Effector CD8-positive, alpha-beta T cell (primary cell): ENCODE measurements around the gene DNAI7.

Source experiments
- DNase-seq: peaks from one replicate; lab custom pipeline; 2025; lab: John Stamatoyannopoulos, UW

DNAI7 gene

GRCh38 chr12:25100194-25101091 is 94.5 kb downstream of the DNAI7 start:
- no peak for DNase-seq

GRCh38 chr12:25099010-25099409 is 96.0 kb downstream of the DNAI7 start:
- no peak for DNase-seq

- DNase-seq, result no peak
Observed at GRCh38 chr12:25089738-25090137, 105.2 kb downstream of the DNAI7 start.

GRCh38 chr12:25087596-25087995 is 107.4 kb downstream of the DNAI7 start:
- DNase-seq, result no peak

GRCh38 chr12:25084816-25085215 is 110.1 kb downstream of the DNAI7 start:
- no peak for DNase-seq

- DNase-seq, result no peak
Observed at GRCh38 chr12:25083211-25083610, 111.7 kb downstream of the DNAI7 start.

- no peak for DNase-seq
Observed at GRCh38 chr12:25082628-25083027, 112.3 kb downstream of the DNAI7 start.

GRCh38 chr12:25079393-25079792 is 115.6 kb downstream of the DNAI7 start:
- DNase-seq, result no peak

- no peak for DNase-seq
Observed at GRCh38 chr12:25074954-25075353, 120.0 kb downstream of the DNAI7 start.

GRCh38 chr12:25074113-25074512 is 120.8 kb downstream of the DNAI7 start:
- no peak for DNase-seq

- DNase-seq, result no peak
Observed at GRCh38 chr12:25072906-25073650, 121.9 kb downstream of the DNAI7 start.

GRCh38 chr12:25071366-25071765 is 123.6 kb downstream of the DNAI7 start:
- no peak for DNase-seq

- no peak for DNase-seq
Observed at GRCh38 chr12:25069224-25069623, 125.7 kb downstream of the DNAI7 start.

- no peak for DNase-seq
Observed at GRCh38 chr12:25065035-25065434, 129.9 kb downstream of the DNAI7 start.

- no peak for DNase-seq
Observed at GRCh38 chr12:25063873-25064628, 130.9 kb downstream of the DNAI7 start.

GRCh38 chr12:25058658-25059058 is 136.3 kb downstream of the DNAI7 start:
- no peak for DNase-seq
